GM10266 (cell line): Measurements from ENCODE around the gene KIDINS220.

Source experiments
- DNase-seq: peaks from one replicate; pipeline ENCODE4 v3.0.0; 2012; ENCODE audit errors: extremely low spot score
- TF ChIP-seq, protein P1 (sequence below): IDR thresholded peaks from 2 replicates; pipeline ENCODE4 v1.5.1; 2012; ENCODE audit warnings: mild to moderate bottlenecking, low read depth; ENCODE audit not compliant: control insufficient read depth, insufficient read depth; ENCODE audit errors: missing control alignments

The KIDINS220 gene

DNA sequence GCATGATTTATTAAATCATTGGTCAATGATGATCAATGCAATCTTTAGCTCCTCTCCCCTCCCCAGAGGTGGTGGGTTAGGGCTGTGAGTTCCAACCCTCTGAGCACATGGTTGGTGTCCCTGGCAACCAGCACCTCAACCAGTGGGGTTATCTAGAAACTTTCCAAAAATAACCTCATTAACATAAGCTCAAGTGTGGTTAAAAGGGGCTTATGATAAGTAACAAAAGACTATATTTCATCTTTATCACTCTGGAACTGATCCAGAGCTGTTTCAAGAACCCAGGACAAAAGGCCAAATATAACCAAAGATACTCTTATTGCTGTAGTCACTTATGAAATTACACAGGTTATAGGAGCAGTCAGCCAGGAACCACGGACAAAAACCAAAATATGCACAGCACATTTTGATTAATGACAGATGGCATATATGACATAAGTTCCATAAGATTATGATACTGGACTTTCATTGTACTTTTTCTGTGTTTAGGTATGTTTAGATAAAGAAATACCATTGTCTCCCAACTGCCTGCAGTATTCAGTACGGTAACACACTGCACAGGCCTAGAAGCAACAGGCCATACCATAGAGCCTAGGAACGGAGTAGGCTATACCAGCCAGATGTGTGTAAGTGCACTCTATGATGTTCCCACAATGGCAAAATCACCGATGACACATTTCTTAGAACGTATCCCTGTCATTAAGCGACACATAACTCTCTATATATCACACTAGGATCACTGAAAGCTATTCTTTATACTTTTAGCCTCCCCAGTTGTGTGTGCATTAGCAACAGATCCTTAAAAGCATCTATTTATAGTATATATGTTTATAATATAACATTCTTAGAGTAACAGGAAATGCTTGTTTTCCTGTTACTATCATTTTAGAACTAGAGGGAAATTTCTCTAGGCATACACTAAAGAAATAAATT, 31.9 kb downstream of the KIDINS220 start:
- DNase-seq, result no peak

DNA sequence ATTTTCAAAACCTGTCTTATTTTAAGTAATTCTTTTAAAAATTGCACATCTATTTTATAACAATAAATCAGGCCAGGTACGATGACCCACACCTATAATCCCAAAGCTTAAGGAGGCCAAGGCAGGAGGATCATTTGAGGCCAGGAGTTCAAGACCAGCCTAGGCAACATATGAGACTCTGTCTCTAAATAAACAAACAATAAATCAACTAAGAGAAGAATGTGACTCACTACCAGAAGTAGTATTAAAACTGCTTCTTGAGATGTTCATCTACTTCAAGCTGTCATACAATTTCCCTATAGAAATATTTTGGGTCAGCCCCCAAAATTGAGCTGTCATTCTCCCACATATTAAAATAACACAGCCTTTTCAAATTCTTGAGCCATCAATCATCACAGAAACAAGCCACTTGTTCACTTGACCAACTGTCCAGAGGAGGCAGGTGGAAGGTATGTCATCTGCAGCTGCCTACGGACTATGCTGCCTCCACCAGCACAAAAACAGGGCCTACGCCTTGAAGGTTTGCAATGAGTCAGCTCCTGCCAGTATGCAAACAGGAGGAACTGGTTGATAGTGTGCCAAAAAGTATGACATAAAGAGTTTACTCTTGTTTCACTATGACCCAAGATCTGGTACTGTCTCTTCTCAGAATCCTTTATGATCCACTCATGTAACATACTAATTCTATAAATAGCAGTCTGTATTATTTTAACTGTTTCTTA, 33.6 kb downstream of the KIDINS220 start:
- DNase-seq, result peak; percentile 71

More for the DNA sequence above, 31.9 kb downstream of the KIDINS220 start:
- TF ChIP-seq, protein P1, sequence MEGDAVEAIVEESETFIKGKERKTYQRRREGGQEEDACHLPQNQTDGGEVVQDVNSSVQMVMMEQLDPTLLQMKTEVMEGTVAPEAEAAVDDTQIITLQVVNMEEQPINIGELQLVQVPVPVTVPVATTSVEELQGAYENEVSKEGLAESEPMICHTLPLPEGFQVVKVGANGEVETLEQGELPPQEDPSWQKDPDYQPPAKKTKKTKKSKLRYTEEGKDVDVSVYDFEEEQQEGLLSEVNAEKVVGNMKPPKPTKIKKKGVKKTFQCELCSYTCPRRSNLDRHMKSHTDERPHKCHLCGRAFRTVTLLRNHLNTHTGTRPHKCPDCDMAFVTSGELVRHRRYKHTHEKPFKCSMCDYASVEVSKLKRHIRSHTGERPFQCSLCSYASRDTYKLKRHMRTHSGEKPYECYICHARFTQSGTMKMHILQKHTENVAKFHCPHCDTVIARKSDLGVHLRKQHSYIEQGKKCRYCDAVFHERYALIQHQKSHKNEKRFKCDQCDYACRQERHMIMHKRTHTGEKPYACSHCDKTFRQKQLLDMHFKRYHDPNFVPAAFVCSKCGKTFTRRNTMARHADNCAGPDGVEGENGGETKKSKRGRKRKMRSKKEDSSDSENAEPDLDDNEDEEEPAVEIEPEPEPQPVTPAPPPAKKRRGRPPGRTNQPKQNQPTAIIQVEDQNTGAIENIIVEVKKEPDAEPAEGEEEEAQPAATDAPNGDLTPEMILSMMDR, result no peak

DNA sequence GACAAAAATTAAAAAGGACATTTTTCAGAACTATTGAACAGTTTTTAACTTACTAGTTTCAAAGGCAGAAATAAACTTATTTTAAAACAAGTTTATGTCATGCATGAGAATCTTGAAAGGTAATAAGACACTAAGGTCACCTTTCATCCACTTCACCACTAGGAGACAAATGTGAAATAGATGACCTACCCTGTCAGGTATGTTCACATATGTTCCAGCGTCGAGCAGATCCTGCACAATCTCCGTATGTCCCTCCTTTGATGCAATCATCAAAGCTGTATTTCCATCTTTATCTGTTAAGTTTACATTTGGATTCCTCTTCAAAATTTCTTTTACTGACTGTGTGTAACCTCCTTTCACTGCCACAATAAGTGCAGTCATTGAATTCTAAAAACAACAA, 34.7 kb downstream of the KIDINS220 start:
- DNase-seq, result no peak
- TF ChIP-seq, protein P1, result no peak

More for the DNA sequence above, 33.6 kb downstream of the KIDINS220 start:
- TF ChIP-seq, protein P1, result peak; percentile 46

DNA sequence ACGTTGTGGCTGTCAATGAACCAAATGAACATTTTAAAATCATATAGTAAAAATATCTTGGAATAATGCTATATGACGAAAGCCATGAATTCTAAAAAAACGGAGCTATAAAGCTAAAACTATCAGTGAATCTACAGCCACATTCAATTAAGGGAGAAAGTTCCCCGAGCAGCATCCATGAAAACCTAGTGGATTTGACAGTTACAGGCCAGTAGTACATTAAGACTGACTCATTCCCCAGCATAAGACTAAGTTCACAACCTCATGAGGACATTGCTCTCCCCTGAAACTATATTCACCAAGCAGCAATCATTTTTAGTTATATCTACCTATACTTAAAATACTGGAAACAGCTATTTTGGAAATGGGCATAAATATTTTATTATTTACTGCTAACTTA, 36.6 kb downstream of the KIDINS220 start:
- TF ChIP-seq, protein P1, result no peak

DNA sequence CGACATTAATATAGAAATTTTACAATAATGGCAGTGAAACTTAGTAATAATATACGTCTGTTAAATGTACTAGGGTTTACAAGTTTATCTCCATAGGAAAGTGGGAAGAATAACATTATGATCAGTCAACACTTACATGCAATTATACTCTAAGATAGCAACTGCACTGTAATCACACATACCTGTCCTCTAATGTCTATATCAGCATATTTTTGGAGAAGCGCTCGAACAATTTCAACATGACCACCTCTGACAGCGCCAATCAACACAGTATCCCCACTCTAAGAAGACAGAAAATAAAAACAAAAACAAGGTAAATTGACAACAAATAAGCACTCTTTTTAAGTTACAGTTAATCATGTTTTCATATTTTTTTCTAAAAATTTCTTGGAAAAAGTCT, 37.2 kb downstream of the KIDINS220 start:
- TF ChIP-seq, protein P1, result no peak
- DNase-seq, result no peak

More for the DNA sequence above, 36.6 kb downstream of the KIDINS220 start:
- DNase-seq, result no peak

DNA sequence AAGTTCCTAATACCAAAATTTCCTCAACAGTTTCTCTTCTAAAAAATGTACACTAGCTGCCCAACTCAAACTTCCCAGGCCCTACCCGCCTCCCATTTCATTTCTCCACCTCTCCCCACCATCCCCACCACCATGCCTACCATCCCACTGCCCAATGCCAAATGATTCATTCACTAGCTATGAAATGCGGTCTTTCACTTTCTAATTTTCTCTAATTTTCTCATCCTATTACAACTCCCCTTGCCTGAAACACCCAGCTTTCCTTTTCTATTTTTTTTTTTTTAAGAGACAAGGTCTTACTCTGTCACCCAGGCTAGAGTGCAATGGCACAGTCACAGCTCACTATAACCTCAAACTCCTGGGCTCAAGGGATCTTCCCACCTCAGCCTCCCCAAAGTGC, 38.4 kb downstream of the KIDINS220 start:
- no peak for DNase-seq
- TF ChIP-seq, protein P1, result no peak
